Measurements from ENCODE around the gene ALPG. TPM values are rescaled to one million over a fixed set of nuclear protein-coding genes. Genes with fewer than 3 reads are reported as not detected.
"Not testable (repeated sequence)": the region's sequence is repeated elsewhere in the genome, so short reads cannot be mapped to it uniquely, and the experiment has no call there.

ALPG gene
- total RNA-seq, 1 donor from 2014 or later = not detected

DNA sequence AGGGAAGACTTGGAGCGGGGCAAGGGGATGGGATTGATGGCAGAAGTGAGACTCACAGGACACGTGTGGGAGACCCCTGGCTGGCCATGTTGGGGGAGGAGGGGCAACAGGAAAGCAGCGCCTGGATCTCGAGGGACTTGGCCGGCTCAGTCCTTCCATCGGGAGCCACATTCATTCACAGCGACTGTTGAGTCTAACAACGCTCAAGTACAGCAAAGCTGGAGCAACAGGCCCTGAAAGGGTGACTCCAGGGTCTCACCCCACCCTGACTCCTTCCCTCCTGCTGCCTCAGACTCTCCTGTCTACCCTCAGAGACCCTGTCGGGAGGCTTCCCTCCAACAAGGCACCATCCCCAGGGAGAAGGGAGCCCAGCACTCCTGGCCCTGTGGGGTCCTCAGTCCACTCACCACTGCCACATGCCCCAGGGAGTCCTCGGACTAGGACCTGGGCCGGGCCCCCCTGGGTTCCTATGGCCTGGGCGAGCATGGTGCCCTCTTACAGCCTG, 34.6 kb downstream of the ALPG start:
- no peak for DNase-seq

DNA sequence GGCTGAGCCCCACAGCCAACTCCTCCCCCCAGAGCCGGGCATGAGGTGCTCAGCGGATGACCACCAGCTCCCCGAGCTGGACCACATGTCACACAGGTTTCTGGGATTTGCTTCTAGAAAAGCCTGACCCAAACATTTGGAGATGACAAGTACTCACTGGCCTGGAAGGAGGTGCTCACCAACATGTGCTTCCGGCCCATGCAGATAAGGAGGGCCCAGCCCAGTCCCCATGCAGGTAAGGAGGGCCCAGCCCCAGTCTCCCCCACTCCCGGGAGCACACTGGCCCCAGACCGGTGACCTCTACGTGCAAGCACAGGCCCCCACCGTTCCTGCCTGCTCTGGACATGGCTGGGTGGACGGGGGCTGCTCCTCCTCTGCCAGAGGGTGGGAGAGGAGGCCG, 35.3 kb downstream of the ALPG start:
- not testable (repeated sequence) for DNase-seq

DNA sequence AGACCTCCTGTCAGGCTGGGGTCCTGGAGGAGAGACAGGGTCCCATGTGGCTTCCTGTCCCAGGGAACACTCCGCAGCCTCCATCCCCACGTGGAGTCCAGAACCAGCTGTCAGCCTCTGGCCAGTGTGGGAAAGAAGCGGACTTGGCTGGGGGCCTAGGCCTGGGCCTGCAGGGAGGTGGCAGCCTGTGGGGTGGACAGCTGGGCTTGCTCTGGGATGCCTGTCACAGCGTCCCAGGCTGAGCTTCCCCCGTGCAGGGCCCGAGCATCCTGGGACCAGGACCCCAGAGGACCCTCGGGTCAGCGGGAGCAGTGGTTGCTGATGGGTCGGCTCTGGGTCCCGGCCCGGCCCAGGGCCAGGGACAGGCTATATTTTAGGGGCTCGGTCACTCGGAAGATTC, 35.8 kb downstream of the ALPG start:
- DNase-seq = not testable (repeated sequence)

DNA sequence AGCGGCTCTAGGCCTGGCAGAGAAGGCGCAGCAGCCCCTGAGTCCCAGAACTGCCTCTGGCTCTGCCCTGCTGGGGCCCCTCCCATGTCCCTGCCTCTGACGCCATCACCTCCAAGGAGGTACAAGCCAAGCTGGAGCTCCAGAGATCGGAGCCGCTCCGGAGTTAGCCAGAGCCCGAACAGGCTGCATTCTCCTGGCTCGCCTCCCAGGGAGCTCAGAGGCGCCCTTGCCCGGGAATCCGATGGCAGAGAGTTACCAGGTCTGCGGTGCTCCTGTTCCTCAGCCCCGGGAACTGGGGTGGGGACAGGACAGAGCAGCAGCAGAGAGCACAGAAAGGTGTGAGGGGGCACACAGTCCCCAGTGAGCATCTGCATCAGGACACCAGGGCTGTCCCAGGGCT, 36.4 kb downstream of the ALPG start:
- not testable (repeated sequence) for DNase-seq

DNA sequence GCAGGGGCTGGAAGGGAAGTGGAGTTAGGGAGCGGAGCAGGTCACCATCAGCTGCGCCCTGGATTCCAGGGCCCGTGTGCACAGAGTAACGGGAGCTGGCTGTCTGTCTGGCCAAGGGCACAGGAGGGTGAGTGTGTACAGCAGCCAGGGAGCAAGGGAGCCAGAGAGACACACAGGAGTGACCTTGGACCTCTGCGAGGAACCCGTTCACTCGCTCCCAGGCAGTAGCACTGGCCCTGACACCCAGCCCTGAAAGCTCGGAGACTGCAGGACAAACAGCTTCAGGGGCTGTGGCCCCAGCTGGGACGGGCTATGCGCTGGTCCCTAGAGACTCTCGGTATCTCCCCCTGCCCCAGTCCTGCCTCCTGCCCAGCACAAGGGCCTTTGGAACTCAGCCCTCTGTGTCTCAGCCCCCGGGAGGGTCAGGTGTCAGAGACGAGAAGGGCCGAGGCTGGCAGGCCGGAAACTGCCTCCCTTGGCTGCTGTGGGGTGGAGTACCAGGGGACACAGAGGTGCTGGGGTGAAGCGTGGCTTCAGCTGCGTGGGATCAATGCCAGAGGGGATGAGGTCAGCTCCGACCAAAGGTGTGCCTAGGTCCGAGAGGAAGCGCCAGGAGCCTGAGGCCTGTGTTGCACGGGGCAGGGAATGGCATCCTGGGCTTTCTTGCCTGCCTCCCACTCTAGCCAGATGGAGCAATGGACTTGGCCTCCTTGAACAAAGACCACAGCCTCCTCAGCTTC, 37.2 kb downstream of the ALPG start:
- not testable (repeated sequence) for DNase-seq

DNA sequence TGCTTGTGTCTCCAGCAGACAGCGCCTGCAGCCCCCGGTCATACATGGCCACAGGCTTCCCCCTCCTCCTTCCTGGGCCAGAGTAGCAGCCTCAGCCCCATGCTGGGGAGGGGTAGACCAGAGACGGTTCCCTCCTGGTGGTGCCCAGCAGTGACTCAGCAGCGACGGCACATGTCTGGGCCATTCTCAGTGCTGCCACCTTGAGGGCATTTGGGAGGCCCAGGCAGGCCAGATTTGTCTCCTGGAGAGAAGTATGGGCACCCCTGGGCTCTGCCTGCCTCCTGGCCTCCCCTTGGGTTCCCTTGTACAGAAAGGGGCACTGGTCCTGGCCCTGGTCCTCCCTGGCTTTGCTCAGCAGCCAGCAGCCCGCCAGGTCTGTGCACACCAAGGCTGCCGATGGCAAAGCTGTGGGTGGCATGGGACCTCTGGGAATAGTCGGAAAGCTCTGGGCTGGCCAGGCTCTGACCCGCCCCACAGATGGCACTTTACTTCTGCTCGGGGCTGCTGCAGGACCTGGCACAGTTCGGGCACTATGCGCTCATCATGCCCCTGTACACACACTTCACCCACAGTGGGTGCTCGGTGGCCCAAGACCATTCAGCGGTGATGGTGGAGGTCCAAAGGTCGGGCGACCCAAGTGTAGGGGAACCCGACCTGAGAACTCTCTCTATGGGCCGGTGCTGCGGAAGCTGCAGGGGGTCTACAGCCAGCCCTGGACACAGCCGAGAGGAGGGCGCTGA, 37.9 kb downstream of the ALPG start:
- DNase-seq = no peak

DNA sequence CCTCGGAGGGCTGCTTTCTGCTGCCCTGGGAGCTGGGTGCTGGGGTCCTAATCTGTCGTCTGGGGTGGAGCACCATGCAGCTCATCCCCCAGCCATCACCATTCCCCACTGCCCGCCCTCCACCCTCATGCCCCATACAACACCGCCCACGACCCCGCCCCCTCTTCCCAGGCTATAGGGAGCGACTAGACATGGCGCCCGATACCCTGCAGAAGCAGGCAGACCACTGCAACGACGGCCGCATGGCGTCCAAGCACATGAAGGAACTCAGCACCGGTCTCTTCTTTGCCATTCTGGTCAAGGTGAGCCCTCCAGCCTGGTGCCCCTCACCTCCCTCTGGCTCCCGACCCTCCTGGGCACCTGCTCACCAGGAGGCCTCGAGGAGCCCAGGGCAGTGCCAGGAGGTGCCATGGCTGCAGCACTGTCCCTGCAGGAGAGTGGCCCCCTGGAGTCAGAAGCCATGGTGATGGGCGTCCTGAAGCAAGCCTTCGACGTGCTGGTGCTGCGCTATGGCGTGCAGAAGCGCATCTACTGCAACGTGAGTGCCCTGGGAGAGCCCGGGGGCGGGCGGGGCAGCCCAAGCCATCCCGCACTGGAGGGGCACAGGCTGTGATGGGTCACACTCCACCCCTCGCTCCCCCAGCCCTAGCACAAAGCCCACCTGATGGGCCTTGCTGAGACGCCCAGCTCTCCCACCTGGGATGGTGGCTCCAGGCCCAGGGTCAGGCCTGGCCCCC, 38.7 kb downstream of the ALPG start:
- DNase-seq = not testable (repeated sequence)

DNA sequence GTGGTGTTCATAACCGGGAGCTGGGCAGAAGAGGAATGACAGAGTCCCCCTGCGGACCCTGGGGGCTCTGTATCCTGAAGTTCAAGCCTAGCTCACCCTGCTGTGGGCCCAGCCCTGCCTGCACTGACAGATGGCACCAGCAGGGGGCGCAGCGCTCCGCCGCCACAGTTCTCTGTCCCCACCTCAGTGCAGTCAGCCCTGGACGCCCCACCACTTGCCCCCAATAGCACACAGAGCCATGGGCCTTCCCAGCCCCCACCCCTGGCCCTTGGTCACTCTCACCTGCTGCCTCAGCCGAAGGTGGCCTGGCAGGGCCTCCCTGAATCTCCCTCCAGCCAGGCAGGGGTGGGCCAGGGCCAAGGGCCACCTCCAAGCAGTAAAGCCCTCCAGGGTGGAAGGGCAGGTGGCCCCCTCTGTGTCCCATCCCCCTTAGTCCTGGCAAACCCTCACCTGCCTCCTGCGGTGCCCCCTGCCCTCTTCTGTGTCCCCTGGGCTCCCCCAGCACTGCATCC, 39.7 kb downstream of the ALPG start:
- not testable (repeated sequence) for DNase-seq

DNA sequence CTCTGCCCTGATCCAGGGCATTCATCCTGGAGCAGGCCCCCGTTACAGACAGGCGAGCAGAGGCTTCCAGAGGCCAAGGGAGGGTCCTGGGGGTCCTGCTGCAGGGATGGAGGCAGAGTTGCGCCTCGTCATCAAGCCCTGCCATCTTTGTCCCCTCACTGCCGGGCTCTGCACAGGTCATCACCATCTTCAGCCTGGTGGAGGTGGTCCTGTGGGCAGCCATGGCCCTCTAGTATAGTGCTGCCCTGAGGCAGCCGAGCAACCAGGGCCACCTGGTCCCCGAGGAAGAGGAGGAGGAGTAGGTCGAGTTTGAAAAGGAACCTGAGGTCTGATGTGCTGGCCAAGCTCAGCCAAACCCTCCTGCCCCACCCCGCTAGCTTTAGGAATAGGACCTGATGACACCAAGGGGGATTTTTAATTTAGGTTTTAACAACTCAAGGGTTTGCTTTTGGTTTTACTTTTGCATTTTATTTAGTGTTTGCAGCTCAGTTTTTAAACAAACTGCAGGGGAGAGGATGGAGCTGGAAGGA, 40.5 kb downstream of the ALPG start:
- no peak for DNase-seq

DNA sequence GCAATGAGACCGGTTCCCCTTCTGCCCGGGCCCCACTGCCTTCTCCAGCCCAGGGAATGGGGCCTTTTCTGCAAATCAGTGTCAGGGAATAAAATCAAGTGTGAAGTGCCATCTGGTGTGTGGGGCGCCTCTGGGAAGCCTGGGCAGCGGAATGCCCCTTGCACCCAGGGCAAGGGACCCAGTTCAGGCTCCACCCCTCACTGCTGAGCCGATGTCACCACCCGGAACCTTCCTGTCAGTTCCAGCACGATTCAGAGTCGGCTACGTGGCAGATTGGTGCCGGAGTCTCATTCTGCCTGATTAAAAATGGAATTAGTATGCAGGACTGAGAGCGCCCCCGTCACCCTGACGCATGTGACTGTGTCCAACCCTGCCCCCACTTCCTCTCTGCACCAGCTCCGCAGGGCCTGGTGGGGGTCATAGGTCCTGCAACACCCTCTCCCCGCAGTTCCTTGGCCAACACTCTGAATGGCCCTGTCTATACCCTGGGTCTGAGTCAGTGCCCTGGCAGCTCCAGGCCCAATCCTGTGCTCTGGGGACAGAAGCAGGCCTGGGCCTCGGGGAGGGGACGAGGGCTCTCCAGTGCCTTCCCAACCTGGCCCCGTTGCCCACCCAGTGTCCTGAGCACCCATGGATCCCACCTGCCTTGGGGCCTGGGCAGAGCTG, 41.1 kb downstream of the ALPG start:
- no peak for DNase-seq

DNA sequence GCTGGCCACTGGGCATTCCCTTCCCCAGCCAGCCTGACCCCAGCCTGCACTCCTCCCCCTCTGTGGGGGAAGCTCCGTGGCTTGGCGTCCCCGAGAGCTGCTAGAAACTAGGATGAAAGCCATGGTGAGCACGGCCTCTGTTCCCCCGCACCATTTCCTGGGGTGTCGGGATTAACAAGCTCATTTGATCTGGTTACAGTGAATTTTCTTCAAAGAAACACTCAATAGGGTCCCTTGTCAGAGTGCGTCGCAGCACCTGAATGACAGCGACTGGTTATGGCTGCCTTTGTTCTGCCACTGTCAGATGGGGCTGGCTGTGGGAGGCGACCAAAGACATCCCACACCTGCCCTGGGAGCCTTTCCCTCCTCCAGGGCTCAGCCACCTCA, 41.7 kb downstream of the ALPG start:
- no peak for DNase-seq

DNA sequence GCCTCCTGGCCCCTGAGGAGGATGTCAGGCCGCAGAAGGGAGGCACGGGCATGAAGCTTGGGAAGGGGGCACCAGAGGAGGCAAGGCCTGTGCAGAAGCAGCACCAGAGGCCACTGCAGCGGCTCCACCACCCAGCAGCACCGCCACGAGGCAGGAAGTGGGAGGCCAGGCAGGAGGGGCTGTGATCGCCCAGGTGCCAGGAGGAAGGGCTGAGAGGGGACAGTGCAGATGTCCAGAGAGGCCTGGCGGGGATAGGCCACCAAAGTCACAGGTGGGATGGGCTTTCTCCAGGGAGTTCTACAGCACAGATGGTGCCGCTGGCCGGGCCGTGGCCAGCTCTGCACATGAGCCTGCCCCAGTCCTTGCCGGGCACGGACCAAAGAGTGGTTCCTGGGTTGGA, 43.3 kb downstream of the ALPG start:
- DNase-seq = no peak

DNA sequence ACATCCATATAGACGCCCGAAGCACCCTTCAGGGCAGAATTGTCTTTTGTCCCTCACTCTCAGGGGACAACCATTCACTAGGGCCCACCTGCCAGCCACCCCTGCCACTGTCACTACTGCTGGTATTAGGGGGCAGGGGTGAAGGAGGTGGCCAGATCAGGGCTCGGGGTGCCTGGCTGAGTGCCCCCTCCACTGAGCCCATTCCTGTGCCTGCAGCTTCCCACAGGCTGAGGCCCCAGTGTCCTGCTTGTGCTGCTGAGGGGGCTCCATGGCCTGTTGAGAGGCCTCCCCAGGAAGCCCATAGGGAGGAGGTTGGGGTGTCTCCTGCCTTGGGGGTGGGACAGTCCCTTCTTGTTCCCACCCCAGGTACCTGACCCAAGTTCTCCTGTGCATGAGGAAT, 45.0 kb downstream of the ALPG start:
- DNase-seq = not testable (repeated sequence)

DNA sequence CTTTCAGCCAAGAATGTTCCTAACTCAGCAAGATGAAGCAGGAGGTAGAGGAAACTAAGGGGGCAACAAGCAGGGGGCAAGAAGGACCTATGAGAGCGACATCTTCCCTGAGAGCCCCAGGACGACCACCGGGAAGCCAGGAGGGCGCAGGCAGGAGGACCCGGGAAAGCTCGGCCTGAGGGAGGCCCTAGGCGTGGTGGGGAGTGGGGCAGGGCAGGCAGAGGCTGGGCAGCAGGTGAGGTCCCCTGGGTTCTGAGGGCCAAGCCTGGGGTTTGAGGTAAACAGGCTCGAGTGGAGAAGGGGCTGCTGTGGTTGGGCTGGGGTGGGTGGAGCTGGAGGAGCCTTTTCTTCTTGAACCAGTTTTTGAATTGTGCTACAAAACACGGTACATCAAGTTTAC, 48.0 kb downstream of the ALPG start:
- DNase-seq = no peak

DNA sequence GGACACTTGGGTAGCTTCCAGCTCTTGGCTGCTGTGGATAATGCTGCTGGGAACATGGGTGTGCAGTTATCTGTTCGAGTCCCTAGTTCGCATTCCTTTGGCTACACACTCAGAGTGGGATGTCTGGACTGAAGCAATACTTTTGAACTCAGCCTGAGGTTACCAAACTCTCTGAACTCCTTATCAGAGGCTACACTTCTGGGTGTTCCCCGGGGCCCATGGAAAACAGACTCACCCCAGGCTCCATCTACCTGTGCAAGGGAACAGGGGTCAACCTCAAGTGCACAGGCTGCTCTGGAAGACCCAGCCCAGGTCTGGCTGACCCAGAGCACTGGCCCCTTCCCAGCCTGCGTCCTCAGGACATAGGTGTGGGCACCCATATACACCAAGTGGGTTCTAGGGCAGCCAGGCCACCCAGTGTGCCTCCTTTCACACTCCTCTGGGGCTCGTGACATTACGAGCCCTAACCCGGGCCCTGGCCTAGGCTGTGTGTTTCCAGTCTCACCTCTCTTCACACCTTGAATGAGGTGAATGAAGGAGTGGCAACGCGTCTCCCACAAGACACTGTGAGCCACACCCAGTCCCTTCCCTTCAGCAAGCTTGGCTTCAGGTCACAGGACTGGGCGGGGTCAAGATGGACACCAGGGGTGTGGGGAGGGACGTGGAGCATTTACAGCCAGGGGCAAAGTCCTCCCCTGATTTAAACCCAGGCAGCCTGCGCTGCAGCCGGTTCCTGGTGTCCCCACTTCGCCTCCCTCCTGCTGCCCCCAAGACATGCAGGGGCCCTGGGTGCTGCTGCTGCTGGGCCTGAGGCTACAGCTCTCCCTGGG, 49.0 kb downstream of the ALPG start, which contains the start of gene ALPI:
Gene ALPI (plus strand): TSS at position 728 of the 830 bp plus-strand sequence. CDS start 47 bp downstream, at position 775.
- no peak for DNase-seq

DNA sequence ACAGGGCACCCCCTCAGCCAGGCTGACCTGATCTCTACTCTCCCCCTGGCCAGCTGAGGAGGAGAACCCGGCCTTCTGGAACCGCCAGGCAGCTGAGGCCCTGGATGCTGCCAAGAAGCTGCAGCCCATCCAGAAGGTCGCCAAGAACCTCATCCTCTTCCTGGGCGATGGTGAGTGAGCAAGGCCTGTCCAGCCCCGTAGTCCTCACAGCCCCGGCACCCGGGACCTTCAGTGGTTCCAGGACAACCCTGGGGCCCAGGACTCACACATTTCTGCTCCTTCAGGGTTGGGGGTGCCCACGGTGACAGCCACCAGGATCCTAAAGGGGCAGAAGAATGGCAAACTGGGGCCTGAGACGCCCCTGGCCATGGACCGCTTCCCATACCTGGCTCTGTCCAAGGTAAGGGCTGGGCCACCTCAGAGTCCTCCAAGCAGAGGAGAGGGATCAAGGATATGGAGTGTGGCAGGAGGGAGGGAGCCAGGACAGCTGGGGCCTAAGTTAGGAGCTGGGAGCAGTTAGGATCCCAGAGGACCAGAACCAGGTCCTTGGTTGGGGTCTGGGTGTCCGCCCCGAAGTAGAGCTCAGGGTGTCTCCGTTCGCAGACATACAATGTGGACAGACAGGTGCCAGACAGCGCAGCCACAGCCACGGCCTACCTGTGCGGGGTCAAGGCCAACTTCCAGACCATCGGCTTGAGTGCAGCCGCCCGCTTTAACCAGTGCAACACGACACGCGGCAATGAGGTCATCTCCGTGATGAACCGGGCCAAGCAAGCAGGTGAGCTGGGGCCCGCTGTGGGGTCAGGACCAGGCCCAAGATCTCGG, 49.9 kb downstream of the ALPG start:
- DNase-seq = no peak

DNA sequence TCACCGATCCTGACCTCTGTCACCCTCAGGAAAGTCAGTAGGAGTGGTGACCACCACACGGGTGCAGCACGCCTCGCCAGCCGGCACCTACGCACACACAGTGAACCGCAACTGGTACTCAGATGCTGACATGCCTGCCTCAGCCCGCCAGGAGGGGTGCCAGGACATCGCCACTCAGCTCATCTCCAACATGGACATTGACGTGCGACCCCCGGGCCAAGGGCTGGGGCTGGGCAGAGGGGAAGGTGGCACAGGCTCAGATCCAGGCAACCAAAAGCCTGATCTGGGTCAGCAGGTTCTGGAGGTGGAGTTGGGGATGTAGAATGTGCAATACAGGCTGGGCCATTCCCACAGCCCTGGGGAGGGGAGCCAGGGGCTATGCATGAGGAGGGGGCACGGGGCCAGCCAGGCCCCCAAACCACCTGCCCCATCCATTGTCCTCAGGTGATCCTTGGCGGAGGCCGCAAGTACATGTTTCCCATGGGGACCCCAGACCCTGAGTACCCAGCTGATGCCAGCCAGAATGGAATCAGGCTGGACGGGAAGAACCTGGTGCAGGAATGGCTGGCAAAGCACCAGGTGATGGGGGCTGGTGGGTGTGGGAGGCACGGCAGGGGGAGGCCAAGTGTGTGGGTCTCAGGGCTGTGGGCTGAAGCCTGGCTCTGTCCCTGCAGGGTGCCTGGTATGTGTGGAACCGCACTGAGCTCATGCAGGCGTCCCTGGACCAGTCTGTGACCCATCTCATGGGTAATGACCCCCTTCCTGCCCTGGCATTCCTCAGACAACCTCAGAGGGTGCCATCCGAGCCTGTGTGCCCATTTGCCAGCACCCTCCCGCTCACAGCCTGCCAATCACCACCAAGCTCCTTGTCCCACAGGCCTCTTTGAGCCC, 50.7 kb downstream of the ALPG start:
- no peak for DNase-seq

DNA sequence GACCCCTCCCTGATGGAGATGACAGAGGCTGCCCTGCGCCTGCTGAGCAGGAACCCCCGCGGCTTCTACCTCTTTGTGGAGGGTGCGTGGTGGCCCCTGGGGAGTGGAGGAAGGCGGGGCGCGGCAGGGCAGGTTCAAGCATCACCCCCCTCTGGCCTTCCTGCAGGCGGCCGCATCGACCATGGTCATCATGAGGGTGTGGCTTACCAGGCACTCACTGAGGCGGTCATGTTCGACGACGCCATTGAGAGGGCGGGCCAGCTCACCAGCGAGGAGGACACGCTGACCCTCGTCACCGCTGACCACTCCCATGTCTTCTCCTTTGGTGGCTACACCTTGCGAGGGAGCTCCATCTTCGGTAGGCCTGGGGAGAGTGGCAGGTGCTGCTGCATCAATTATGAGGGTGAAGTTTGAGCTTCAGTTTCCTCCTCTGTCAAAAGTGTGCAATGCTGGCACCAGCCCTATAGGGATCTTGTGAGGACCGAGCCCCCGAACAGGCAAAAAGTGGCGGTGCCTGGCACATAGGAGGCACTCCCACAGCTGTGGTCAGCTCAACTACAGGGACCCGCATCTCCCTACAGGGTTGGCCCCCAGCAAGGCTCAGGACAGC, 51.5 kb downstream of the ALPG start:
- DNase-seq = no peak
